C4-2B (cell line): ENCODE data around the gene KCNJ6.

Experiments
- CTCF ChIP-seq: fragments of 450-650 bp; conservative IDR thresholded peaks from 2 replicates; pipeline ENCODE4 v1.5.1; 2017; ENCODE audit warnings: mild to moderate bottlenecking
- ZFX ChIP-seq: fragments of 450-650 bp; IDR thresholded peaks from 2 replicates; pipeline ENCODE4 v1.6.1; 2017

- no peak for TF ChIP-seq ZFX
- no peak for TF ChIP-seq CTCF
Observed at GRCh38 chr21:37626320-37626719, 289.9 kb downstream of the KCNJ6 start.
